HG03521 (cell line): Measurements from ENCODE around the gene PTPN5.

Source experiments
- ATAC-seq: cut with Tn5 transposase; IDR thresholded peaks from one replicate; pipeline ENCODE4 v1.9.1; 2021; ENCODE audit warnings: mild to moderate bottlenecking, moderate library complexity; ENCODE audit not compliant: unreplicated experiment

PTPN5 gene

DNA sequence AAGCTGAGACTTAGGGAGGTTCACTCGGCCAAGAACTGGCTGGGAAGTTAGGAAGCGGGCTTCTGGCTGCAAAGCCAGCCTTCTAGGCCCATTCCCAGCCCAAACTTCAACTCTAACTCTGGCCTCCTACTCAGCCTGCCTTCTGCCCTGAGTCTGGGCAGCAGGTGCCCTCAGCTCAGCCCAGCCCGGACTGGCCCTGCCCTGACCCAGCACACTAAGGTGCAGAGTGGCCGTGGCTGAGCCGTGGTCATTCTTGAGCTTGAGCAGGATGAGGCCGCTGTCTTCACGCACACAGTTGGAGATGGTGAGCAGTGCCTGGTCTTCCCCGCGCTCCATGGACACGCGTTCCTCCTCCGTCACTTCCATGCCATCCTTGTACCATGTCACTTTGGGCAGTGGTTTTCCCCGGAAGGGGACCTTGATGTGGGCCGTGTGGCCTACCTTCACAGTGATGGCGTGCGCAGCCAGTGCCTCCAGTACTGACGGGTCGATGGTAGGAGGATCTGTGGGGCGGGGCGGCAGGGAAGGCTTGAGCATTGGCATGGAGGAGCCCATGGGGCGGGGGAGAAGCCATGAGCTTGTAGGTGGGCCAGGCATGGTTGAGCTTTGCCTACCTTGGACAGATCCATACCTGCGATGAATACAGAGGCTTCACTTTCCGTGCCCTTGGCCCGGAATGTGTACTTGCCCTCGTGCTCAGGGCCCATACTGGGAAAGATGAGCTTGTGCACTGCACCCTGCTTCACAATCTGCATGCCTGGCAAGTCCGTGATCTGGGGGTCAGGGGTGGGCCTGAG is 77.8 kb downstream of the PTPN5 start:
- ATAC-seq: no peak

DNA sequence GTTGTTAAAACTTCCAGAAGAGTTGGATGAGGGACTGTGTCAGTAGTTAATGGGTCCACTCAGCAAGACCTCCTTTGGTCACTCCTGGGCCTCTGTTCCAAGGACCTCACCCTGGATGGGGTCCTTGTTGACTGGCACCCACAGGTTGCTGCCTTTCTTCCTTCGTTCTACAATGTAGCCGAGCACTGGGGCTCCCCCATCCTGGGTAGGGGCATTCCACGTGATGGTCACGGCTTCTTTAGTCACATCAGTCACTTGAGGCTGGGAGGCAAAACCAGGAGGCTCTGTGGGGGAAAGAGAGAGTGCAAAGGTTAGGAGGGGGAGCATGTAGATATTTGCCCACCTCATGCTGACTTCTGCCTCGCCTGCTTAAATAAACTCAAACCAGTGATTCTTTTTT is 81.1 kb downstream of the PTPN5 start:
- no peak for ATAC-seq

DNA sequence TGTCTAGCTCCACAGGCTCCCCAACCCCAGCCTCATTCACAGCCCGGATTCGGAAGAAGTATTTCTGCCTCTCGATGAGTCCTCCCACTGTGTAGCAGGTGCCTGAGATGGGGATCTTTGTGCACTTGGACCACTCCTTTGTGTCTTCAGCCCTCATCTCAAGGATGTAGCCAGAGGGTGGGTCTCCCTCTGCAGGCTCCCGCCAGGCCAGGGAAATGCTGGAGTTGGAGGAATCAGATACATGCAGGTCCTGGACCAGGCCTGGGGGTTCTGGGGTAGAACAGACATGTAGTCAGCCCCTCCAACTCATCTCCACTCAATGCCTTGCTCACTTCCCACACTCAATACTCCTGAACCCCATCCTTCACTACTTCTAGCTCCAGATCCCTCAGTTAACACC is 82.2 kb downstream of the PTPN5 start:
- no peak for ATAC-seq

DNA sequence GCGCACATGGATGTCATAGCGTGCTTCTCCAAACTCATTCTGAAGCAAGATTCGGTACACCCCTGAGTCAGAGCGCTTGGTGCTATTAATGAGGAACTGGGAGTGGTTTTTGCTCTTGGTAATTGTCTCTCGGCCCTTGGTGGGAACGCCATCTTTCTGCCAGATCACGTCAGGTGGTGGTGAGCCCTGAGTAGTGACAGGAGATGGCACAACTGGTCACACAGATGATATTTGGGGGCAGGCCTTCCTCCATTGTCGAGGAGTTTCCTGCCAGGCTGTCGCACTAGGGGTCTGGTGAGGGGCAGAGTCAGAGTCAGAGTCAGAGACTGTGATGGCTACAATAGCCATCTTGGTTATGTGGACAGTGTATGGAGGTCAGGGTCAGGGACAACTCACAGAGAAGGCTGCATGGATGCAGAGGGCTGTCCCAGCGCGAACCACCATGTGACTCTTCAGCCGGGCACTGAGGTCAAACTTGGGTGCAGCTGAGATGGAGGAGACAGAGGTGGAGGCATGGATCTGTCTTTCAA is 83.7 kb downstream of the PTPN5 start:
- no peak for ATAC-seq

DNA sequence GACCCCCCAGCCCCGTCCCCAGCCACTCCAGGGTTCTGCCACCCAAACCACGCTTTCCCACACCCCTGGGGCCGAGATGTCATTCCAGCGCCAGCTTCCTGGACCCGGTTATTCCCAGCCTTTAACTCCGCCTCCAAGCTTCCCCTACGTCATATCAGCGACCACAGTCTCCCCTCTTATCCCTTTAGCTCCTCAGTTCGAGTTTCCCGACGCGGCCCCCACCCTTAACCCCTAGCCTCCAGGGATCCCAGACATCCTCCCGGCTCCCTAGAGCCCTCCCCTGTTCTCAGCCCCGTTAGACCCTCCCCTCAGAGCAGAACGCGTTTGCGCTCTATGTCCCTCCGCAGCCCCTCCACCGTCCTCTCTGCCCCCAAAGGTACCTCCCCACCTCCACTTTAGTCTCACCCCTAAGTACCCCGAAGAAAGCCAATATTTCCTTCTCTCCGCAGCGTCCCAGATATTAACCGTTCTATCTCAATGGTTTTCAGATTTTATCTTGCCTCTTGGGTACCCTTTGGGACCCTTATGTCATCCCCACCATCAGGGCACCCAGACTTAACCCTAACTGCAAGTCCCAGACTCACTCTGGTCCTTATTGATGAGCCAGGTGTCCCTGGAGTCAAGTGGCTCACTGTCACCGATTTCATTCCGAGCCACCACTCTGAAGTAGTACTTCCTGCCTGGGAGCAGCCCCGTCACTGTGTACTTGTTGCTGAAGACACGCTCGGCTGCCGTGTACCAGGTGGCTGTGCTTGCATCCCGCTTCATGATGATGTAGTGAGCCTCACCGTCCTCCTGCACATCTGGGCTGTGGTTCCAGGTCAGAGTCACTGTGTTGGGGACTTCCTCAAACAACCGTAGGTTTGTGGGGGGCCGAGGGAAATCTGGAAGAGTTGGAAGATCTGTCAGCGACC is 85.0 kb downstream of the PTPN5 start:
- no peak for ATAC-seq

DNA sequence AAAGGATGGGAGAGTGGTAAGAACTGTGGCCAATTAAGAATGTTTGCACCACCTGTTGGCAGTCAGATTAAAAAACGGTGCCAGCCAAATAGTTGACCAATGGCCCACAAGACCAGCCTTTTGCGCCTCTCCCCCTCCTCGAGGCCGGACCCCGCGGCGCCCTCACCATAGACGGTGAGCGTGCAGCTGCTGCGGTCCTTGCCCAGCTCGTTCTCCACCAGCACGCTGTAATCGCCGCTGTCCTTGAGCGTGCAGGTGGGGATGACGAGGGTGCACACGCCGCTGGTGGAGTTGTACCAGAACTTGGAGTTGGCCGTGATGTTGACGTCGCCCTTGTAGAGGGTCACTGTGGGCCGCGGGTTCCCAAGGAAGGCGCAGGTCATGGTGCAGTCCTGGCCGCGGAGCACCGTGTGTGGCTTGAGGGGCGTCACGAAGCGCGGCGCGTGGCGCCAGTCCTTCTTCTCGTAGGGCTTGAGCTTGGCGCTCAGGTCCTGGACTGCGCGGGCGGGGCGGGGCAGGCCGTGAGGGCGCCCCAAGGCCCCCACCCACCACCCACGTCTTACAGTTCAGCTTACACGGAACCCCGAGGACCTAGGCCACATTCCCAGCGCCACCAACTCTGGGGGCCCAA is 85.8 kb downstream of the PTPN5 start:
- ATAC-seq: no peak

DNA sequence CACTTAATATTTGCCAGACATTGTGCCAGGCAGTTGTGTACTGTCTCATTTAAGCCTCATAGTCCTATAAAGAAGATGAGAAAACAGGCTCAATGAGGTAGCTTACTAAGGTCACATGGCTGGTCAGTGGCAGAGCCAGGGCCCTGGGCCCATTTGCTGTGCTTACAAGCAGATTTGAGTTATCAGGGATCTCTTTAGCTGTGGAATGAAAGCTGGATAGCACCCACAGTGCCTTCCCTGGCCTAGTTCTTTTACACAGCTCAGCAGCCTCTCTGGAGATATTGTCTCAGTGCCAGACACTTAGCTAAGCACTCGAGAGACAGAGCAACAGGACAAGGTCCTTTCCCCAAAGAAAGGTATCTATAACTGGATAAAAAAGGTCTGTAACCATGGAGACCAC is 86.9 kb downstream of the PTPN5 start:
- ATAC-seq: no peak

DNA sequence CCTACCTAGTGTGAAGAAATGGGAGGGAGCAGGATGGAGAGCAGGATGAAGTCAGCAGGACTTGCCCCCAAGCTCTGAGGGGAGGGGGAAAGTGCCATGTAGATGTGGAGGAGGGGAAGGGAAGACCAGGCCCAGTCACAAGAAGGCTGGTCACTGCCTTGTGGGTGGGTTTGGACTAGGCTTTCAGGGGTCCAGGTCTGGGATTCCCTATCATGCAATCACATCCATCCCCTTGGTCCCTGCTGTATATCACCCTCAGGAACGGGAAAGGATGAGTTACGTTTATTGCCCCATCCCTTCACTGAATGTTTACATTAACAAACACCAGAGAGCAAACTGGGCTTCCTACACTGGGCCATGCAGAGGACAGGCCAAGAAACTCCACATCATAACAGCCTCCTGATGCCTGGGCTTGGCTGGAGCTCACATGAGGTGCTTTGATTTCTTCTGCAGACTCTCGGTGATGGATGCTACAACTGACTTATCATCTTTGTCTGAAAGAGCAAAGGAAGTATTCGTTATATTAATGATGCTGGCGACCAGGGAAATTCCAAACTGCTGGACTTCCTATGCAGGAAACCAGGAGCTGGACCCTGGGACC is 87.5 kb downstream of the PTPN5 start:
- no peak for ATAC-seq

DNA sequence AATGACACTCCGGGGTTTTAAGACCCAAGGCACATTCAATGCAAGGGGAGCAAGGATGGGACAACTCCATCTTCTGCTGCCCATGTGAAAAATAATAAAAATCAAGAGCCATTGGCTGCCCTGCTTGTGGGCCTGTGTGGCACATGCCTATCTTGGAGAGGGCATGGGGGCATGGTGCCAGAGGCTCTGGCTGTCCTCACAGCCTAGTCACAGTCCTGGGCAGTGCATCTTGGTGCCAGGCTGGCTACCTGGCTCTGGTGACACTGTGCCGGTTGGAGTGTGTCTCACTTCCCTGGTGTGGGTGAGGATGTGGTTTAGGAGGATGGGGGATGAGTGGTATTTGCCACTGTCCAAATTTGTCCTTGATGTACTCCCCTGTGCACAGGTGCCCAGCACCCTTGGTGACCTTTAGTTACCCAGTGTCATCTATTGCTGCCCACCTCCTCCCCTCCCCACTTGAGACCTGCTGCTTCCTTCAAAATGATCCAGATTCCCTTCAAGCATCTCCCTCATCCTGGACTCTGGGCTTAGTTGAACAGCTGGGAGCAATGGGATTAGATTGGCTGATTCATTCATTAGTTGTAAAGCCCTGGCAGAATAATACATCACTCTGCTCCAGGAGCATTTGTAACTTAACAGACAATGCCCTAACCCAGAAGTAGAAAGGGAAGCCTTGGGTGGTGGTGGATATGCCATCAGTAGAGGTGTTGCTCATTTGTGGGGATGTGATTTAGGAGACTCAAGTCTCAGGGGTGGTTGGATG is 88.4 kb downstream of the PTPN5 start:
- ATAC-seq: no peak

DNA sequence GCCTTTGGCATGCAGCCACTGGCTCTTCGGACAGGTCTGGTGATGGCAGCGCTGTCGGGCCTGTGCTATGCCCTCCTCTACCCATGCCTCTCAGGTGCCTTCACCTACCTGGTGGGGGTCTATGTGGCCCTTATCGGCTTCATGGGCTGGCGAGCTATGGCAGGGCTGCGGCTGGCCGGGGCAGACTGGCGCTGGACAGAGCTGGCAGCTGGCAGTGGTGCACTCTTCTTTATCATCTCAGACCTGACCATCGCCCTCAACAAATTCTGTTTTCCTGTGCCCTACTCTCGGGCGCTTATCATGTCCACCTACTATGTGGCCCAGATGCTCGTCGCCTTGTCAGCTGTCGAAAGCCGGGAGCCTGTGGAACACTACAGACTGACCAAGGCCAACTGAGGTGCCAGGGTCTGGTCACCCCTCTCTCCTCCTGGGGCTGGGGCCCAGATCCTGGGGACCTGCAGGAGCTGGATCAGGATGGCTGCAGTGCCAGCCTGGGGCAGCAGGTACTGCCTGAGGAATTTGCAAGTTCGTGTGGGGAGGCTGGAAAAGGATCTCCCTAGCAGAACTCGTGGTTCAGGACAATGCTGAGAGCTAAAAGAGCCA is 89.9 kb downstream of the PTPN5 start:
- no peak for ATAC-seq

DNA sequence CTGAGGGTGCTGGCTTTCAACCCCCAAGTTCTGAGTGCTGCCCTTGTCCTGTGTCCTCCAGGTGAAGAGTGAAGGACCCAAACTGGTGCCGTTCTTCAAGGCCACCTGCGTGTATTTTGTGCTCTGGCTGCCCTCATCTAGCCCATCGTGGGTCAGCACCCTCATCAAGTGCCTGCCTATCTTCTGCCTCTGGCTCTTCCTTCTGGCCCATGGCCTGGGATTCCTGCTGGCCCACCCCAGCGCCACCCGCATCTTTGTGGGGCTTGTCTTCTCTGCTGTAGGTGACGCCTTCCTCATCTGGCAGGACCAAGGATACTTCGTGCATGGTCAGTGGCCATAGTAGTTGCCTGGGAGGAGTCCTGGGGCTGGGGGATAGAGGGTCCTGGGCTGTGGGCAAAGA is 90.7 kb downstream of the PTPN5 start:
- no peak for ATAC-seq

DNA sequence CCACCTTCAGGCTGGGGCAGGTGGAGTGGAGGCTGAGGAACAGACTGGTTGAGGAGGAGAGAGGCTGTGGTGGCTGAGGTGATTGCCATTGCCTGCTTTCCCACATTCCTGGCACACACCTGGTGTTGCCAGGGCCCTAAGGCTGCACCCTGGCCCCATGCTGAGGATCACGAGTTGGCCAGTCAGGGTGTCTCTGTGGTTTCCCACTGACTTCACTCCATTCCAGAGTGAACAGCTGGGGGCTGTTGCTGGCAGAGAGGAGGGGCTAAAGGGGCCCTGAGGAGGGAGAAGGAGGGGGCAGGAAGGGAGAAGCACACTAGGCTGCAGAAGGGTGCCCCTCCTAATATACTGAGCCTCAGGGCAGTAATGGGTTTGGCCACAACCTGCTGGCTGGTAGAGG is 91.2 kb downstream of the PTPN5 start:
- ATAC-seq: no peak

DNA sequence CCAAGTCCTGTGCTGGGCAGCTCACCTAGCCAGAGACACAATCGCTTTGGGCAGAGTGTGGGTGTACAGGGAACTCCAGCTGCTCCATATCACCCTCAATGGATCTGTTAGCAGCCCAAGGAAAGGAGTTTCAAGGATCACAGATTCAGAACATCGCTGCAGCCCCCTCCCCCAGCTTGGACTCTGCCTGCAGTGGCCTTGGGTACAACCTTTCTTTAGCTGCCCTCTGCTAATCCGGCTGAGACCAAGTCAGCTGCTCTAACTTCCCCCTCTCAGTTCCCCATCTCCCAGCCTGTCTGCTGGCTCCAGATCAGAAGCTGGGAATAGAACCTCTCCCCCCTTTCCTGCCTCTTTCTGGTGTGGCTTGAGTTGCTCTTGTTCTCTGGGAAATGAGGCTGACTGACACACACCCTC is 91.7 kb downstream of the PTPN5 start:
- ATAC-seq: no peak

DNA sequence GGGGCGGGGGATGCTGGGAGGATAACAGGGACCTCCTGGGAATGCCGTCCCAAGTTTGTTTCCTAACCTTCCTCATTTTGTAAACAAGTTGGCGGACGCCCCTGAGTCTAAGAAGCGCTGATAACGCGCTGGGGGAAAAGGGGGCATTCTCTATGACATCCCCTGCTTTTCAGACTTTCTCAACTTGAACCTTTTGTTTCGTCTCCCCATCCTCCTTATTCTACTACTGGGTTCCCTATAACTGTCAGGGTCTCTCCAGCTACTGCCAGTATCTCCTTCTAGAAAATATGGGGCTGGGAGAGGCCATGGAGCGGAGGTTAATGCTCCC is 92.4 kb downstream of the PTPN5 start:
- no peak for ATAC-seq

DNA sequence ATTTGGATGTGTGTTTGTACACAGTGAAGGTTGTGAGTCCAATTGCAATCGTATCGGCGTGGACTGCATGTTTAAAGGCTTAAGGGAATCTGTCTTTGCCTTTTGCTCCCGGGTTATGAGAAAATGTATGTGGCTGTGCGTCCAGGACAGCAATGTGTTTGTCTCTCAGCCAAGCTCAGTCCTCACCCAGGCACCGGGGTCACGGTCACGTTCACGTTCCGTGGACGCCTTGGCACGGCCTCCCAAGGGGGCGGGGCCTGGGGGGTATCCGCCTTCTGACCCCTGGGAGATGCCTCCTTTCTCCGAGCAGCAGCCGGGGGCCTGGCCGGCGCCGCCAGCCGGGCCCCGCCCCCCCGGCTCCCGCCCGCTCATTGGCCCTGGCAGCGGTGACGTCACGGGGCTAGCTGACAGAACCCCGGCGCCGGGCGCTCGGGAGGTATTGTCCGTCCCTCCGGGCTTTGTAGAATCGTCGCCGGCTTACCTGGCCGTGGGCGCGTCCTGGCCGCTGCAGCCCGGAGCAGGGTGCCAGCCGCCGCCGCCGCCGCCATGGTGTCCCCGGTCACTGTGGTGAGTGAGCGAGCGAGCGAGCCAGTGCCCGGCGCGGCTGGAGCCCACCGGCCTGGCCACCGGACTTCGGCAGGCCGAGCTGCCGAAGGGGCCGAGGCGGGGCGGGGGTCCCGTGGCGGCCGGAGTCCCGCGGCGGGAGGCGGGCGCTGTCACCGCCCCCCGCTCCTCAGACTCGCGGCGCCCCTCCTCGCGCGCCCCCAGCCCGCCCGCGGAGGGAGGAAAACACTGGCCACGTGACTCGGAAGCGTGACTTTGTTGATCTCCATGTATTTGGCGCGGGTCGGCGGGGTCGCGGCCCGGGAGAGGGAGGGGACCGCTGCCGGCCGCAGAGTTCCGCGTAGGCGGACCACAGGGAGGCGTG is 93.0 kb downstream of the PTPN5 start, which contains the start of gene TMEM86A:
Gene TMEM86A (plus strand): TSS at position 439 of the 928 bp plus-strand sequence. CDS start 108 bp downstream, at position 547.
- peak; percentile 86 for ATAC-seq

DNA sequence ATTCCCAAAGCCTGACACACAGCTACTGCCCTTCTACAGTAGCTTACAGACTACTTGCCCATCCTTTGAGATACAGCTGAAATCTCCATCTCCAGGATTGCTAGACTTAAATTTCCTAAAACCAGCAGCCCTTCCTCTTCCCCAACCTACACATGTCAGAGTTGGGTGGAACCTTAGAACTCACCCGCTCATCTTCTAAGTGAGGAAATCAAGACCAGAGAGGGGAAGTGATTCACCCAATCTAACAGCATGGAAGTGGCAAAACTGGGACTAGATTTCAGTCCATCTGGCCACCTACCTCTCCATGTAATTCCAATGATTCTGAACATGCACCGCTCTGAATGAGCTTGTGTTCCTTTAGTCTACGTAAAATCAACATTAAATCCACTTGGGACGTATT is 94.0 kb downstream of the PTPN5 start:
- no peak for ATAC-seq

DNA sequence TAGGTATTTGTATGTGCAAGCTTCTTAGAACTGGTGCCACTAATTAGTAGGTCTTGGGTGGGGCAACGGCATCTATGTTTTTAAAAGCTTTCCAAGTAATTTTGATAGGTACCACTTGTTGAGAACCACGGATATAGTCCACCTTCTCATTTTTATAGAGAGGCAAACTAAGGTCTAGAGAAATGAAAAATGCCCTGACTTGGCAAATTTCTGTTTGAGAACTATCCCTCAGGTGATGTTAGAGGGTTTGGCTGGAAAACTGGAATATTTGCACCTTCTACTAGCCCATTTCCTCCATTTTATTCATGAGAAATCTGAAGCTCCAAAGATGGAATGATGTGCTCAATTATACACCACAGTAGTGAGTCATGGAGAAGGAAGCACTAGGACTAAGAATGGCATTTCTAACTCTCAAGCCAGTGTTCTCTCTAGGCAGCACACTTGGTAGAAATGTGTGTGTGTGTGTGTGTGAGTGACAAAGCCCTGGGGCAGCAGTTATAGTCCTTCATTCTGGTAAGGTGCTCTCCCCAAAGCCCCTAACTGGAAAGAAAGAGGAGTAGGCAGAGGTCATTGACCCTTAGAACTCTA is 94.9 kb downstream of the PTPN5 start:
- no peak for ATAC-seq
